Subcutaneous adipose tissue (tissue), 4 donors: ENCODE measurements around the gene CRIP2. TPM values are rescaled to one million over a fixed set of nuclear protein-coding genes. Genes with fewer than 3 reads are reported as not detected.

ENCODE experiments used
- CTCF ChIP-seq: fragments of 450-650 bp; IDR thresholded peaks from one replicate; pipeline ENCODE4 v1.5.1; 2016; ENCODE audit warnings: low read depth, mild to moderate bottlenecking, control low read depth, antibody characterized with exemption, moderate library complexity
- total RNA-seq, 4 donors: library from RNA; depleted of rRNA; stranded (reverse); fragments of >200 nt; gene quantifications; one replicate each; pipeline ENCODE4 v1.1.0, GENCODE V29; 2016

CRIP2 gene
- total RNA-seq, 4 donors from 2014 or later, result 24.1 to 84.0 (median 44.6) TPM

GRCh38 chr14:105445290-105445689 is 29.3 kb upstream of the CRIP2 start:
- no peak for TF ChIP-seq CTCF

- no peak for TF ChIP-seq CTCF
These were observed 28.4 kb upstream of the CRIP2 start for GRCh38 chr14:105445901-105446845.

GRCh38 chr14:105446971-105447370 is 27.6 kb upstream of the CRIP2 start:
- TF ChIP-seq CTCF, result no peak

- TF ChIP-seq CTCF, result no peak
These were observed 26.7 kb upstream of the CRIP2 start for GRCh38 chr14:105447651-105448640.

- no peak for TF ChIP-seq CTCF
These were observed 25.9 kb upstream of the CRIP2 start for GRCh38 chr14:105448706-105449111.

- TF ChIP-seq CTCF, result no peak
These were observed 25.1 kb upstream of the CRIP2 start for GRCh38 chr14:105449276-105450122.
